SU-DHL-6 (cell line): ENCODE results near the gene COG5.

Experiments
- EZH2phosphoT487 ChIP-seq: fragments of 200-600 bp; sonication (generic), shearing (Covaris generic); conservative IDR thresholded peaks from 2 replicates; pipeline ENCODE4 v1.6.1; 2018; ENCODE audit warnings: mild to moderate bottlenecking, antibody characterized with exemption, low read length, moderate library complexity, mixed read lengths
- TF ChIP-seq, protein P1 (sequence below): fragments of 200-600 bp; sonication (generic); IDR thresholded peaks from one replicate; pipeline ENCODE4 v1.5.1; 2017; ENCODE audit warnings: antibody characterized with exemption, mild to moderate bottlenecking, low read length, moderate library complexity; ENCODE audit not compliant: insufficient read depth, poor library complexity, severe bottlenecking

DNA sequence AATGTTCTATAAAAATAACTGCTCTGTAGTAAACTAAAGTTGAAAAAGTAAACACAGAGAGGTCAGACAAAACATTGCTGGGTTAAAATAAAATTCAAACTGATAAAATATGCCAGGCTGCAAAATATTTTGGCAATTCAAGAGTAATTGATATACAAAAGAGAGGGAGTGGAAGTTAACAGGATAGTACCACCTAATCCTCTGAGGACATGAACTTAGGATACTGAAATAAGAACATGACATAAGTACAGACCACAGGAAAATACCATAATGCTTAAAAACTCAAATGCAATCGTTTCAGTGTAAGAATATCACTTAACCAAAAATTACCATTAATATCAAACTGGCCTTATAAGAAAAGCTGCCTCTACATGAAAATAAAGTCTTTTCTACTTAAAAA lies 131.5 kb downstream of the COG5 start:
- TF ChIP-seq, protein P1, sequence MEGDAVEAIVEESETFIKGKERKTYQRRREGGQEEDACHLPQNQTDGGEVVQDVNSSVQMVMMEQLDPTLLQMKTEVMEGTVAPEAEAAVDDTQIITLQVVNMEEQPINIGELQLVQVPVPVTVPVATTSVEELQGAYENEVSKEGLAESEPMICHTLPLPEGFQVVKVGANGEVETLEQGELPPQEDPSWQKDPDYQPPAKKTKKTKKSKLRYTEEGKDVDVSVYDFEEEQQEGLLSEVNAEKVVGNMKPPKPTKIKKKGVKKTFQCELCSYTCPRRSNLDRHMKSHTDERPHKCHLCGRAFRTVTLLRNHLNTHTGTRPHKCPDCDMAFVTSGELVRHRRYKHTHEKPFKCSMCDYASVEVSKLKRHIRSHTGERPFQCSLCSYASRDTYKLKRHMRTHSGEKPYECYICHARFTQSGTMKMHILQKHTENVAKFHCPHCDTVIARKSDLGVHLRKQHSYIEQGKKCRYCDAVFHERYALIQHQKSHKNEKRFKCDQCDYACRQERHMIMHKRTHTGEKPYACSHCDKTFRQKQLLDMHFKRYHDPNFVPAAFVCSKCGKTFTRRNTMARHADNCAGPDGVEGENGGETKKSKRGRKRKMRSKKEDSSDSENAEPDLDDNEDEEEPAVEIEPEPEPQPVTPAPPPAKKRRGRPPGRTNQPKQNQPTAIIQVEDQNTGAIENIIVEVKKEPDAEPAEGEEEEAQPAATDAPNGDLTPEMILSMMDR, result no peak
- TF ChIP-seq EZH2phosphoT487, result no peak
